HFFc6 (cell line): ENCODE results near the gene IFNLR1. TPM values are rescaled to one million over a fixed set of nuclear protein-coding genes. Genes with fewer than 3 reads are reported as not detected.

Experiments used
- DNase-seq: peaks from one replicate; pipeline ENCODE4 v3.0.0-alpha.2; 2018
- H3K27ac Mint-ChIP-seq: 2 replicates; pipeline ENCODE4 v1.8.0; 2020; ENCODE audit warnings: mild to moderate bottlenecking, mixed read lengths
- H3K27me3 Mint-ChIP-seq: 2 replicates; pipeline ENCODE4 v1.8.0; 2021; ENCODE audit warnings: mild to moderate bottlenecking, moderate library complexity, mixed read lengths; ENCODE audit not compliant: insufficient read depth
- H3K36me3 Mint-ChIP-seq: 2 replicates; pipeline ENCODE4 v1.8.0; 2021; ENCODE audit warnings: low read depth, mixed read lengths
- H3K4me1 Mint-ChIP-seq: 2 replicates; pipeline ENCODE4 v1.8.0; 2020; ENCODE audit warnings: low read depth, mixed read lengths
- H3K4me3 Mint-ChIP-seq: 2 replicates; pipeline ENCODE4 v1.8.0; 2020; ENCODE audit warnings: mild to moderate bottlenecking, moderate library complexity, mixed read lengths
- H3K9me3 Mint-ChIP-seq: 2 replicates; pipeline ENCODE4 v1.8.0; 2020; ENCODE audit warnings: mild to moderate bottlenecking, mixed read lengths
- total RNA-seq, 6 experiments: library from RNA; stranded (reverse); fragmentation: NEBNext Ultra II Directional; extraction: Animal tissue kit (Norgen Biotek cat#: 25700); gene quantifications; 2 replicates in 1 of 6; 3 replicates in 5 of 6; pipeline ENCODE4 v1.2.3, GENCODE V29; 2021
- TF ChIP-seq, protein P1 (sequence below): fragments of 200-600 bp; sonication (generic); IDR thresholded peaks from 2 replicates; pipeline ENCODE4 v1.5.0; 2021; ENCODE audit warnings: antibody characterized with exemption, mild to moderate bottlenecking

Gene IFNLR1
- total RNA-seq, 6 experiments from 2014 or later, result not detected

DNA sequence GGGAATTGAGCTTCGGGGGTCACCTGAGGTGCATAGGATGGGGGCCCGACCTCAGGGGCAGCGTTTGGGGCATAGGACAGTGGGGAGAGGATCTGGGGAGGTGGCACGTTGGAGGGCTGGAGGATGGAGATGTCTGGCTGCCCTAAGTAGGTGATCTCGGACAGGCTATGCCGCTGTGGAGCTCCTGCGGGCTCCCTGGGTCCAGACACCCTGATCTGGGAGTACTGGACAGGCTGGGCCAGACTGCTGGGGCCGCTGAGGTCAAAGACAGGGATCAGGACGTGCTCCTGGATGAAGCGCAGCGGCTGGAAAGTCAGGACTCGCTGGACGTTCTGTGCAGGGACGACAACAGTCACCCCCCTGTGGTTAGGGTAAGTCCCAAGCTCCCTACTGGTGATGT is 65.7 kb downstream of the IFNLR1 start:
- TF ChIP-seq, protein P1, sequence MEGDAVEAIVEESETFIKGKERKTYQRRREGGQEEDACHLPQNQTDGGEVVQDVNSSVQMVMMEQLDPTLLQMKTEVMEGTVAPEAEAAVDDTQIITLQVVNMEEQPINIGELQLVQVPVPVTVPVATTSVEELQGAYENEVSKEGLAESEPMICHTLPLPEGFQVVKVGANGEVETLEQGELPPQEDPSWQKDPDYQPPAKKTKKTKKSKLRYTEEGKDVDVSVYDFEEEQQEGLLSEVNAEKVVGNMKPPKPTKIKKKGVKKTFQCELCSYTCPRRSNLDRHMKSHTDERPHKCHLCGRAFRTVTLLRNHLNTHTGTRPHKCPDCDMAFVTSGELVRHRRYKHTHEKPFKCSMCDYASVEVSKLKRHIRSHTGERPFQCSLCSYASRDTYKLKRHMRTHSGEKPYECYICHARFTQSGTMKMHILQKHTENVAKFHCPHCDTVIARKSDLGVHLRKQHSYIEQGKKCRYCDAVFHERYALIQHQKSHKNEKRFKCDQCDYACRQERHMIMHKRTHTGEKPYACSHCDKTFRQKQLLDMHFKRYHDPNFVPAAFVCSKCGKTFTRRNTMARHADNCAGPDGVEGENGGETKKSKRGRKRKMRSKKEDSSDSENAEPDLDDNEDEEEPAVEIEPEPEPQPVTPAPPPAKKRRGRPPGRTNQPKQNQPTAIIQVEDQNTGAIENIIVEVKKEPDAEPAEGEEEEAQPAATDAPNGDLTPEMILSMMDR, result no peak
- Mint-ChIP-seq H3K27ac (no peak overlapping the region), H3K4me3 (no peak overlapping the region), H3K4me1 (peaks cover 29% of the 10 kb centered on the region), H3K9me3 (no peaks in the 10 kb centered on the region), H3K36me3 (no peaks in the 10 kb centered on the region), H3K27me3 (peaks cover 15% of the 10 kb centered on the region)
- DNase-seq, result no peak

DNA sequence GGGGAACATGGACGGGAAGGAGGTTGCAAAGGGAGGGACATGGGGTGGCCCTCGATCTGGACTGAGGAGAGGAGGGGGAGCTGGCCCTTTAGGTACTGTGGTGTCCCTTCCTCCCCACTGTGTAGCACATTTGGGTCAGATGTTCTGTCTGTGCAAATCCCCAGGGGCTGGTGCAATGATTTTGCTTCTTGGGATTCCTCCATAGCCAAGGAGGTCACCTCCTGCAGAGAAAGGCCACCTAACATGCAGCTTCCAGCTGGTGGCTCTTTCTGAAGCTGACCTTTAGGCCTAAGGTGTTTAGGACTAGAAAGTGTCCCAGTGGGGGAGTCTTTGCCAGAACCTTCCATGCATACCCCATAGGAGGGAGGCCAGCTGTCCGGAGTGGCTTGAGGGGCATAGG is 66.1 kb downstream of the IFNLR1 start:
- Mint-ChIP-seq H3K36me3 (no peaks in the 10 kb centered on the region), H3K27me3 (peaks cover 15% of the 10 kb centered on the region), H3K27ac (no peak overlapping the region), H3K4me1 (peaks cover 25% of the 10 kb centered on the region), H3K9me3 (no peaks in the 10 kb centered on the region), H3K4me3 (no peak overlapping the region)
- TF ChIP-seq, protein P1, result no peak
- DNase-seq, result no peak

DNA sequence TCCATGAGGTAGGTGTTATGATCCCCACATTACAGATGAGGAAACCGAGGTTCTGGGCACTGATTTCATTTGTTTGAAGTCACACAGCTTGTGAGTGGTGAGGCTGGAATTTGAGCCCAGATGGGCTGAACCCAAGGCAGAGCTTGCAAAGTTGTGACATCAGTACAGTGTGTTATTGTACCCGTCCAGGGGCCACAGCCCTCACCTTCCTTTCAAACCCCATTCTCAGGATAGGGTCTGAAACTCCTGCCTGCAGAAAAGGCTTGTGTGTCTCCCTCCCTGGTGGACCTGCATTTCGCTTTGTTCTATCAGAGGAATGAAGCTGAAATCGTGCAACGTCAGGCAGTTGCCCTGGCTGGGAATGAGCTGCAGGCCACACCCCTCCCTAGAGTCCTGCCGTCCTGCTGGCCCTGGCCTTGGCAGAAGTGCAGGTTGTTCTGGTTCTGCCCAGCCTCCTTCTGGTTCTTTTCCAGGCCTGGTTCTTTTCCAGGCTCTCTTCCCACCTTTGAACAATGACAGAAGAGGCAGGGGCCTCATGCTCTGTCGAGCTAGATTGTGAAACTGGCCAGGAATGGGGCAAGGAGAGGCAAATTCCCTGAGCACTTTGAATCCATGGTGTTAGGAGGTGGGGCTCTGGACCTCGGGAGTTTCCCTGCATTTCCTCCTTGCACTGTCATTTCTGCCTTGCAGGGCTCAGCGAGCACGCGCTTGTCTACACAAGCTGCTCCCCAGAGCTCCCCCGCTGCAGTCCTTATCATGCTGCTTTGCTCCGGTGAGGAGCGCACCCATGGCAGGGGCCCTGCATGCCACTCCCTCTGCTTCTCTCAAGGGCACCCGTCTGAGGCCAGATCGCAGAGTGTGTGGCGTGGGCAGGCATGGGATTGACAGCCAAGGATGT is 67.0 kb downstream of the IFNLR1 start:
- Mint-ChIP-seq H3K27ac (no peak overlapping the region), H3K4me3 (no peak overlapping the region), H3K4me1 (peaks cover 21% of the 10 kb centered on the region), H3K27me3 (peaks cover 17% of the 10 kb centered on the region), H3K36me3 (no peaks in the 10 kb centered on the region), H3K9me3 (no peaks in the 10 kb centered on the region)
- DNase-seq, result no peak
- TF ChIP-seq, protein P1, result no peak

DNA sequence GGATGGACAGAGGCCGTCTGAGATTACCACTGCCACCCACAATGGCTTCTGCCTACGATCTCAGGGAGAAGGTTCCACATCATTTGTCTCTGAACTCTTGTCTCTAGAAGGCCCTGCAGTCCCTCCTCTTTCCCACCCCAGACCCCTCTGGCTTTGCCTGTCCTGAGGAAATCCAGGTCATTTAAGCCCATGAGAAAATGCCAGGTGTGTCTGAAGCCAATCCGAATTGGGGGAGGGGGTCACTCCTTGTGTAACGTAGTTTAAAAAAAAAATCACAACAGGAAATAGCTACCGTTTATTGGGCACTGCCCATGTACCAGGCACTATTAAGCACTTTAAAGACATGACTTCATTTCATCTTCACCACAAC is 67.6 kb downstream of the IFNLR1 start:
- TF ChIP-seq, protein P1, result no peak
- no peak overlapping the region for H3K4me3 Mint-ChIP-seq
- peaks cover 17% of the 10 kb centered on the region for H3K4me1 Mint-ChIP-seq
- H3K27ac Mint-ChIP-seq, result no peak overlapping the region
- peaks cover 17% of the 10 kb centered on the region for H3K27me3 Mint-ChIP-seq
- H3K9me3 Mint-ChIP-seq, result no peaks in the 10 kb centered on the region
- DNase-seq, result no peak
- no peaks in the 10 kb centered on the region for H3K36me3 Mint-ChIP-seq

DNA sequence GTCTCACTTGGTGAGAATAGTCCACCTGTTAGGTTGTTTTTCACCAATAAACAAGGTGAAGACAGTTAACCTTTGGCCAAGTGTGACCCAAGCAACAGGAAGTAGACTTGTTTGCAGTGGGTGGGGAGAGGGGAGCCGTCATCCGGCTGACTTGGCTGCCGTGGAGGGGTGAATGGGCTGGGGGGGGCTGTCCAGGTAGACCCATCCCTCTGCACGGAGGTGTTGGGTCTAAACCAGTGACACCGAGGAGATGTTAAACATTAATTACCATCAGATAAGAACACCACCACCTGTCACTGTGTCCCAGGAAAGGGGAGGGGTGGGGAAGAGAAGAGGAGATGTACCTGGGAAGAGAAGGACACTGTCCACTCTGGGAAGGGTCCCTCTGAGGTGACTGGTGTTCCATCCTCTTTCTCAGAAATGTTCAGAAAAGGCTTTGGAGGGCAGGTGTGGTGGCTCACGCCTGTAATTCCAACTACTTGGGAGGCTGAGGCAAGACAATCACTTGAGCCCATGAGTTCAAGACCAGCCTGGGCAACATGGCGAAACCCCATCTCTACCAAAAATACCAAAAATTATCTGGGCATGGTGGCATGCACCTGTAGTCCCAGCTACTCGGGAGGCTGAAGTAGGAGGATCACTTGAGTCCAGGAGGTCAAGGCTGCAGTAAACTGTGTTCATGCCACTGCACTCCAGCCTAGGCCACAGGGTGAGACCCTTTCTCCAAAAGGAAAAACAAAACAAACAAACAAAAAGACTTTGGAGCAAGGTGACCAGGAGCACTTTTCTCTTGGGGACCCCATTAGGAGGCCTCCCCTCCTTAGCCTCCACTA is 68.5 kb downstream of the IFNLR1 start:
- TF ChIP-seq, protein P1, result no peak
- Mint-ChIP-seq H3K27ac (no peak overlapping the region), H3K36me3 (no peaks in the 10 kb centered on the region), H3K27me3 (peaks cover 17% of the 10 kb centered on the region), H3K9me3 (no peaks in the 10 kb centered on the region), H3K4me3 (no peak overlapping the region), H3K4me1 (peaks cover 11% of the 10 kb centered on the region)
- no peak for DNase-seq
